Uterus (tissue), 2 donors: ENCODE results near the gene ST8SIA2.

Experiments
- POLR2A ChIP-seq, 2 donors: fragments of 450-650 bp; IDR thresholded peaks; one replicate each; pipeline ENCODE4 v1.6.1; 2016; ENCODE audit warnings: antibody characterized with exemption in 2 of 2, mild to moderate bottlenecking in 1 of 2, moderate library complexity in 1 of 2
- TF ChIP-seq, protein P1 (sequence below), 4 experiments: fragments of 200-600 bp in 2 of 4; fragments of 450-650 bp in 2 of 4; sonication (generic) in 2 of 4; IDR thresholded peaks; one replicate each; pipeline ENCODE4 v1.5.1; 2016 to 2019; ENCODE audit warnings: antibody characterized with exemption in 4 of 4, mild to moderate bottlenecking in 2 of 4, moderate library complexity in 1 of 4

DNA sequence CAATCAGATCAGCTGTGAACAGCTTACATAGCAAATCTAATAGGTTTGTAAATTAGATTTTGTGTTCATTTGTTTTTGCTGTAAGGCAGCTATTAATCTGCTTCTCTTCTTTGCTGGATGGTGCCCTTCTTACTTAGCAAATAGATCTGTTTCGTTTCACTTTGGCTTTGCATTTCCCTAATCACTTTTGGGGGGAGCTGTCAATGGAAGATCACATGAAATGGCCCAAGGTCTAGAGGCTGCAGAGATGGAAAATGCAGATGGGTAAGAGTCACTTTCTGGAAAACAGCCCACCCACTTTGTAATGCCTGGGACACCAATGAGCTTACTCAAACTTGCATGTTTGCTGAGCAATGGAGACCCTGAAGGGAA lies 36.4 kb downstream of the ST8SIA2 start:
- TF ChIP-seq, protein P1, sequence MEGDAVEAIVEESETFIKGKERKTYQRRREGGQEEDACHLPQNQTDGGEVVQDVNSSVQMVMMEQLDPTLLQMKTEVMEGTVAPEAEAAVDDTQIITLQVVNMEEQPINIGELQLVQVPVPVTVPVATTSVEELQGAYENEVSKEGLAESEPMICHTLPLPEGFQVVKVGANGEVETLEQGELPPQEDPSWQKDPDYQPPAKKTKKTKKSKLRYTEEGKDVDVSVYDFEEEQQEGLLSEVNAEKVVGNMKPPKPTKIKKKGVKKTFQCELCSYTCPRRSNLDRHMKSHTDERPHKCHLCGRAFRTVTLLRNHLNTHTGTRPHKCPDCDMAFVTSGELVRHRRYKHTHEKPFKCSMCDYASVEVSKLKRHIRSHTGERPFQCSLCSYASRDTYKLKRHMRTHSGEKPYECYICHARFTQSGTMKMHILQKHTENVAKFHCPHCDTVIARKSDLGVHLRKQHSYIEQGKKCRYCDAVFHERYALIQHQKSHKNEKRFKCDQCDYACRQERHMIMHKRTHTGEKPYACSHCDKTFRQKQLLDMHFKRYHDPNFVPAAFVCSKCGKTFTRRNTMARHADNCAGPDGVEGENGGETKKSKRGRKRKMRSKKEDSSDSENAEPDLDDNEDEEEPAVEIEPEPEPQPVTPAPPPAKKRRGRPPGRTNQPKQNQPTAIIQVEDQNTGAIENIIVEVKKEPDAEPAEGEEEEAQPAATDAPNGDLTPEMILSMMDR (IDR thresholded peaks at IDR 0.05): no peak
- no peak for TF ChIP-seq POLR2A (IDR thresholded peaks at IDR 0.05)
